CD4-positive, CD25-positive, alpha-beta regulatory T cell (primary cell): ENCODE data around the gene ZDHHC21. TPM values are rescaled to one million over a fixed set of nuclear protein-coding genes. Genes with fewer than 3 reads are reported as not detected.
A peak's percentile ranks its signal among the peaks of the same experiment; 100 is the strongest.

ENCODE experiments used
- ATAC-seq, 2 donors: fragments of 150-1000 bp; cut with Tn5 transposase; one replicate each; pipeline ENCODE4 v1.10.0; 2021; ENCODE audit warnings: low read depth in 2 of 2, moderate number of reproducible peaks in 2 of 2, moderate library complexity in 1 of 2
- DNase-seq, 3 donors: peaks; one replicate each; pipeline versions ENCODE4 v3.0.0 to v3.0.0-alpha.2; 2012 to 2022; ENCODE audit warnings: mixed read lengths in 1 of 3
- H3K27ac ChIP-seq: one replicate; pipeline ENCODE4 v1.7.0; 2013; ENCODE audit warnings: mild to moderate bottlenecking, low read length; ENCODE audit not compliant: insufficient read depth, poor library complexity, severe bottlenecking
- H3K27me3 ChIP-seq: one replicate; pipeline ENCODE4 v1.7.0; 2013; ENCODE audit warnings: low read length; ENCODE audit not compliant: control insufficient read depth, insufficient read depth
- H3K36me3 ChIP-seq: one replicate; pipeline ENCODE4 v1.7.0; 2013; ENCODE audit warnings: mild to moderate bottlenecking, low read length, moderate library complexity; ENCODE audit not compliant: control insufficient read depth, insufficient read depth
- H3K4me1 ChIP-seq: 2 replicates; pipeline ENCODE4 v1.7.0; 2013; ENCODE audit warnings: mild to moderate bottlenecking, low read length; ENCODE audit not compliant: insufficient read depth, control insufficient read depth, poor library complexity, severe bottlenecking
- H3K4me3 ChIP-seq: one replicate; pipeline ENCODE4 v1.7.0; 2013; ENCODE audit warnings: low read depth, mild to moderate bottlenecking, low read length, moderate library complexity
- H3K9me3 ChIP-seq, 2 experiments: 1 replicate in 1 of 2; 2 replicates in 1 of 2; pipeline ENCODE4 v1.7.0; 2013; ENCODE audit warnings: low read length in 2 of 2, mild to moderate bottlenecking in 1 of 2, moderate library complexity in 1 of 2; ENCODE audit not compliant: control insufficient read depth in 2 of 2
- H3K27ac Mint-ChIP-seq, 3 donors: one replicate each; pipeline ENCODE4 v1.8.0; 2020 to 2022; ENCODE audit warnings: mild to moderate bottlenecking in 3 of 3, mixed read lengths in 3 of 3, moderate library complexity in 2 of 3
- H3K27me3 Mint-ChIP-seq: one replicate; pipeline ENCODE4 v1.8.0; 2022; ENCODE audit warnings: mild to moderate bottlenecking, mixed read lengths
- H3K36me3 Mint-ChIP-seq: one replicate; pipeline ENCODE4 v1.8.0; 2020; ENCODE audit warnings: mixed read lengths
- H3K4me1 Mint-ChIP-seq, 4 donors: one replicate each; pipeline ENCODE4 v1.8.0; 2020 to 2022; ENCODE audit warnings: mixed read lengths in 4 of 4, mild to moderate bottlenecking in 1 of 4
- H3K4me3 Mint-ChIP-seq, 4 donors: one replicate each; pipeline ENCODE4 v1.8.0; 2020 to 2022; ENCODE audit warnings: mild to moderate bottlenecking in 4 of 4, mixed read lengths in 4 of 4, moderate library complexity in 3 of 4
- H3K9me3 Mint-ChIP-seq, 7 donors: one replicate each; pipeline ENCODE4 v1.8.0; 2020 to 2022; ENCODE audit warnings: mixed read lengths in 7 of 7, mild to moderate bottlenecking in 3 of 7, moderate library complexity in 2 of 7
- polyA plus RNA-seq, 4 donors: library from polyadenylated mRNA; unstranded; fragments of 300-500 nt; fragmentation: Illumina TruSeq; gene quantifications; one replicate each; pipeline ENCODE4 v1.2.3, GENCODE V29; 2021
- total RNA-seq: library from RNA; stranded (reverse); gene quantifications from one replicate; pipeline ENCODE4 v1.2.3, GENCODE V29; 2022

Gene ZDHHC21
- total and polyA plus RNA-seq, 5 donors from 2014 or later: 0.61 to 6.0 (median 1.1) TPM

GRCh38 chr9:14660721-14661120 lies 32.5 kb downstream of the ZDHHC21 start:
- Histone ChIP-seq H3K4me3 (no peak overlapping the region), H3K27me3 (no peaks in the 10 kb centered on the region), H3K4me1 (no peaks in the 10 kb centered on the region), H3K27ac (no peak overlapping the region), H3K36me3 (peaks cover 14% of the 10 kb centered on the region), H3K9me3 (peaks cover 0 to 3% of the 10 kb centered on the region in 2 experiments)
- Mint-ChIP-seq H3K4me1 (peaks cover 0 to 5% (median 0%) of the 10 kb centered on the region in 4 donors), H3K27ac (peak overlapping the region; percentile 38 to 69 (median 63)), H3K36me3 (peaks cover 26% of the 10 kb centered on the region), H3K4me3 (no peak overlapping the region), H3K9me3 (peaks cover 0 to 6% (median 1%) of the 10 kb centered on the region in 7 donors), H3K27me3 (no peaks in the 10 kb centered on the region)
- ATAC-seq (no peak), DNase-seq (no peak)

GRCh38 chr9:14654932-14655331 lies 38.3 kb downstream of the ZDHHC21 start:
- H3K27me3 ChIP-seq: no peaks in the 10 kb centered on the region
- Mint-ChIP-seq H3K27ac (no peak overlapping the region), H3K4me1 (peaks cover 0 to 5% (median 0%) of the 10 kb centered on the region in 4 donors), H3K4me3 (no peak overlapping the region), H3K36me3 (peaks cover 44% of the 10 kb centered on the region), H3K9me3 (peaks cover 0 to 26% (median 9%) of the 10 kb centered on the region in 7 donors), H3K27me3 (no peaks in the 10 kb centered on the region)
- no peak overlapping the region for H3K27ac ChIP-seq
- ATAC-seq (no peak), DNase-seq (no peak)
- H3K4me1 ChIP-seq: no peaks in the 10 kb centered on the region
- H3K36me3 ChIP-seq: peaks cover 21% of the 10 kb centered on the region
- H3K4me3 ChIP-seq: no peak overlapping the region
- H3K9me3 ChIP-seq: peaks cover 18 to 19% of the 10 kb centered on the region in 2 experiments

- Mint-ChIP-seq H3K27me3 (no peaks in the 10 kb centered on the region), H3K36me3 (peaks cover 34% of the 10 kb centered on the region), H3K4me1 (peaks cover 0 to 5% (median 0%) of the 10 kb centered on the region in 4 donors), H3K4me3 (no peak overlapping the region), H3K27ac (no peak overlapping the region), H3K9me3 (peaks cover 0 to 26% (median 9%) of the 10 kb centered on the region in 7 donors)
- Histone ChIP-seq H3K27me3 (no peaks in the 10 kb centered on the region), H3K36me3 (peaks cover 21% of the 10 kb centered on the region), H3K4me1 (no peaks in the 10 kb centered on the region), H3K9me3 (peaks cover 18 to 19% of the 10 kb centered on the region in 2 experiments), H3K4me3 (no peak overlapping the region), H3K27ac (no peak overlapping the region)
- DNase-seq: no peak
- no peak for ATAC-seq
Measured at GRCh38 chr9:14653511-14653910, 39.7 kb downstream of the ZDHHC21 start.

DNA sequence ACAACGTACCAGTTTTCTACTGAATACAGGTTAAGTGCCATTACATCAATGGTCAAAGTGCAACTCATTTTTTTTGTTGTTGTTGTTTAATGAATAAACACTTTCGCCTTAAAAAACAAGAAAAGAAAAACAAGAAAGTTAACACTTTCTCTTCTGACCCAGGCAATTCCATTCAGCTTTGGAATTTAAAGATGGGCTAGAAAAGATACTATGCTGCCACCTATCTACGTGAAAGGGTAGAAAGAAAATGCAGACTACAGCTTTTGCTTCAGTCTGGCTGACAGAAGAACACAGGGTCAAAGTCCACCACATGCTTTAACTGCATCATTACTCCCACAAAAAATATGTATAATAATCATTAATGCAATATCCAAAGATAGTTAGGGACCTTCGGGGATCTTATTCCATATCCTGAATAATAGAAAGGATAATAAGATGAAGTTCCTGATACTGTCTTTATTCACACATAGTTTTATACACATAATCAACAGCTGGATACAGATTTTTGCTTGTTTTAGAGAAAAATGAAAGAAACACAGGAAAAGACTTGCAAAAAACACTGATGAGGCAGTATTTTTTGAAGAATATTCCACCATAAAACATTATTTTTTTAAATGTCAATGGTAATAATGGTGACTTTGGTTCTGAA lies 40.4 kb downstream of the ZDHHC21 start:
- H3K4me1 Mint-ChIP-seq: peaks cover 0 to 5% (median 0%) of the 10 kb centered on the region in 4 donors
- no peak overlapping the region for H3K27ac Mint-ChIP-seq
- Histone ChIP-seq H3K4me3 (no peak overlapping the region), H3K27ac (no peak overlapping the region), H3K36me3 (peaks cover 20% of the 10 kb centered on the region), H3K27me3 (no peaks in the 10 kb centered on the region), H3K4me1 (no peaks in the 10 kb centered on the region), H3K9me3 (peaks cover 18 to 19% of the 10 kb centered on the region in 2 experiments)
- no peak overlapping the region for H3K4me3 Mint-ChIP-seq
- DNase-seq: no peak
- H3K9me3 Mint-ChIP-seq: peaks cover 0 to 26% (median 9%) of the 10 kb centered on the region in 7 donors
- peaks cover 37% of the 10 kb centered on the region for H3K36me3 Mint-ChIP-seq
- no peaks in the 10 kb centered on the region for H3K27me3 Mint-ChIP-seq
- ATAC-seq: no peak

GRCh38 chr9:14650596-14650995 lies 42.6 kb downstream of the ZDHHC21 start:
- Histone ChIP-seq H3K27ac (no peak overlapping the region), H3K4me3 (no peak overlapping the region), H3K4me1 (no peaks in the 10 kb centered on the region), H3K9me3 (peaks cover 16 to 18% of the 10 kb centered on the region in 2 experiments), H3K36me3 (peaks cover 7% of the 10 kb centered on the region), H3K27me3 (no peaks in the 10 kb centered on the region)
- H3K36me3 Mint-ChIP-seq: peaks cover 32% of the 10 kb centered on the region
- DNase-seq (no peak), ATAC-seq (no peak)
- H3K27ac Mint-ChIP-seq: peak overlapping the region in 1 of 3 donors; percentile 57
- no peak overlapping the region for H3K4me3 Mint-ChIP-seq
- no peaks in the 10 kb centered on the region for H3K4me1 Mint-ChIP-seq
- no peaks in the 10 kb centered on the region for H3K27me3 Mint-ChIP-seq
- H3K9me3 Mint-ChIP-seq: peaks cover 0 to 19% (median 7%) of the 10 kb centered on the region in 7 donors

GRCh38 chr9:14645648-14646047 lies 47.6 kb downstream of the ZDHHC21 start:
- H3K4me1 ChIP-seq: no peaks in the 10 kb centered on the region
- H3K36me3 ChIP-seq: no peaks in the 10 kb centered on the region
- Mint-ChIP-seq H3K4me3 (no peak overlapping the region), H3K36me3 (peaks cover 12% of the 10 kb centered on the region), H3K9me3 (no peaks in the 10 kb centered on the region), H3K4me1 (peaks cover 0 to 6% (median 0%) of the 10 kb centered on the region in 4 donors), H3K27me3 (no peaks in the 10 kb centered on the region), H3K27ac (no peak overlapping the region)
- H3K27me3 ChIP-seq: no peaks in the 10 kb centered on the region
- DNase-seq (no peak), ATAC-seq (no peak)
- no peak overlapping the region for H3K27ac ChIP-seq
- no peaks in the 10 kb centered on the region for H3K9me3 ChIP-seq
- no peak overlapping the region for H3K4me3 ChIP-seq

DNA sequence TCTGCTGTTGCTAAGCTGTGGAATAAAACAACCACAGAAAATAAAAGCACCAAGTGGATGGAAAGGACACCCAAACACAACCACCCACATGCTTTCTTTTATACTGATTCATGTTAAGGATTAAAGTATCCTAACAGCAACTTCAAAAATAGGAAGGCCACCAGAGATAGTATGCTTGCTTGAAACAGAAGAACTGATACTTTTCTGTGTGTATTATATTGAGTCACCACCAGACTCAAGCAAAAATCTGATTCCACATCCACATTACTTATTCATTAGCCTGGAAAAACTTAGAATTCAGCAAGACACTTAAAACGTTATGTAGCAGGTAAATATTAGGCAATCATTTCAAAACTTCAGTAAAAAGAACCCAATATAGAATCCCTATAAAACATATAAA lies 52.3 kb downstream of the ZDHHC21 start:
- no peaks in the 10 kb centered on the region for H3K27me3 ChIP-seq
- peaks cover 0 to 11% (median 7%) of the 10 kb centered on the region in 4 donors for H3K4me1 Mint-ChIP-seq
- no peak overlapping the region for H3K27ac ChIP-seq
- H3K27ac Mint-ChIP-seq: no peak overlapping the region
- DNase-seq (no peak), ATAC-seq (no peak)
- H3K9me3 Mint-ChIP-seq: peaks cover 0 to 2% (median 0%) of the 10 kb centered on the region in 7 donors
- H3K4me1 ChIP-seq: no peaks in the 10 kb centered on the region
- no peaks in the 10 kb centered on the region for H3K27me3 Mint-ChIP-seq
- no peak overlapping the region for H3K4me3 Mint-ChIP-seq
- H3K36me3 Mint-ChIP-seq: peaks cover 18% of the 10 kb centered on the region
- H3K9me3 ChIP-seq: no peaks in the 10 kb centered on the region
- no peak overlapping the region for H3K4me3 ChIP-seq
- peaks cover 2% of the 10 kb centered on the region for H3K36me3 ChIP-seq

DNA sequence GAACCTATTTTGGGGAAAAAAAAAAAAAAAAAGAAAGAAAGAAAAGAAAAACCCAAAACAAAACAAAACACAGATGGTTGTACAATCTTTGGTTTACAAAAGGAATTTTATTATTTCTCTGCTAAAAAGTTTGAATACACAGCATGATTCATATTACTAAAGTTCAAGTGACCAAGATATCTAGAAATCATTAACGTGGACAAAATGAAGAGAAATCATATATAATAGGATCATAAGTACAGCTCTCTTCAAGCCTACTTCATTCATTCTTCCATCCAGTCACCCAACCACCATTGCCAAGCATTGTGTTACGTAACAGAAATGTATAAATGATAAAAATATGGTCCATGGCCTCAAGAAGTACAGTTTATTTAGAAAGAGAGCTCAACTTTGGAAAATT lies 52.9 kb downstream of the ZDHHC21 start:
- Mint-ChIP-seq H3K27me3 (no peaks in the 10 kb centered on the region), H3K27ac (no peak overlapping the region), H3K4me3 (no peak overlapping the region), H3K9me3 (peaks cover 0 to 2% (median 0%) of the 10 kb centered on the region in 7 donors), H3K36me3 (peaks cover 18% of the 10 kb centered on the region), H3K4me1 (peaks cover 0 to 11% (median 7%) of the 10 kb centered on the region in 4 donors)
- DNase-seq: no peak
- no peaks in the 10 kb centered on the region for H3K9me3 ChIP-seq
- no peak overlapping the region for H3K4me3 ChIP-seq
- H3K36me3 ChIP-seq: peaks cover 4% of the 10 kb centered on the region
- no peaks in the 10 kb centered on the region for H3K27me3 ChIP-seq
- no peak for ATAC-seq
- no peaks in the 10 kb centered on the region for H3K4me1 ChIP-seq
- no peak overlapping the region for H3K27ac ChIP-seq
